Gastrocnemius medialis (tissue), 4 donors: ENCODE data around the gene EIF2B2.

Experiments
- POLR2A ChIP-seq, 2 donors: fragments of 450-650 bp; IDR thresholded peaks; one replicate each; pipeline ENCODE4 v1.6.1; 2017; ENCODE audit warnings: antibody characterized with exemption in 2 of 2, mild to moderate bottlenecking in 2 of 2, moderate library complexity in 2 of 2
- TF ChIP-seq, protein P1 (sequence below), 5 experiments: fragments of 450-650 bp in 3 of 5; fragments of 200-600 bp in 2 of 5; sonication (generic) in 2 of 5; IDR thresholded peaks in 4 of 5; conservative IDR thresholded peaks in 1 of 5; 1 replicate in 4 of 5; 2 replicates in 1 of 5; pipeline ENCODE4 v1.5.1; 2016 to 2019; ENCODE audit warnings: antibody characterized with exemption in 5 of 5, mild to moderate bottlenecking in 3 of 5, moderate library complexity in 3 of 5

DNA sequence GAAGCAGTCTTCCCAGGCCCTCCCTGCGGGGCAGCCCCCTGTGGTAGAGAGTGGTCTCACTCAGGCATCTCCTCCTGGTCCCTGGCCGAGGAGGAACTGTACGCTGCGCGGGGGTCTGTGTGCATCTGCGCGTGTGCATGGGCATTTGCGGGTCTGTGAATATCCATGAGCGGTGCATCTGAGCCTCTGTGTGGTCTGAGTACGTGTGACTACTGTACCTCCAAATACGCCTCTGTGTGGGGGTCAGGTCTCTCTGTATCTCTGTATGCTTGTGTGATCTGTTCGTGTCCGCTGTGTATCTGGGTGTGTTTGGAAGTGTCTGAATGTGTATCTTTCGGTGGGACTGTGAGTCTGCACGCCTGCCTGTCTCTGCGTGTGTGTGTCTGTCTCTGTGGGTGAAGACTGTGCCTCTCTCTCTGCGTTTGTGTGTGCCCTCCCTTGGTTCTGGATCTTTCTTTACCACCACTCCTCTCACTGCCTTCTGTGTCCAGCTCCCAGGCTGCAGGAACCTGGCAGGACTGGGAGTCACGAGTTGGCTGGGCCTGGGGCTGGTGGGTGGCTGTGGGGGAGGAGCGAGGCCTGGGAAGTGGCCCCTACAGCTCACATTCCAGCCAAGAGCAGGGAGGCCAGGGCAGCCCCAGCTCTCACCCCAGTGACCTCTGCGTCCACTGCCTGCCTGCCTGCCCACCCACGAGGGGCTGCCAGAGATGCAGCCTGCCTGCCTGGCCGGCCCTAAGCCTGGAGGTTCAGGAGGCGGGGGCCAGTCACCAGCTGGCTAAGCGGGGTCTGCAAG lies 46.2 kb upstream of the EIF2B2 start:
- TF ChIP-seq, protein P1, sequence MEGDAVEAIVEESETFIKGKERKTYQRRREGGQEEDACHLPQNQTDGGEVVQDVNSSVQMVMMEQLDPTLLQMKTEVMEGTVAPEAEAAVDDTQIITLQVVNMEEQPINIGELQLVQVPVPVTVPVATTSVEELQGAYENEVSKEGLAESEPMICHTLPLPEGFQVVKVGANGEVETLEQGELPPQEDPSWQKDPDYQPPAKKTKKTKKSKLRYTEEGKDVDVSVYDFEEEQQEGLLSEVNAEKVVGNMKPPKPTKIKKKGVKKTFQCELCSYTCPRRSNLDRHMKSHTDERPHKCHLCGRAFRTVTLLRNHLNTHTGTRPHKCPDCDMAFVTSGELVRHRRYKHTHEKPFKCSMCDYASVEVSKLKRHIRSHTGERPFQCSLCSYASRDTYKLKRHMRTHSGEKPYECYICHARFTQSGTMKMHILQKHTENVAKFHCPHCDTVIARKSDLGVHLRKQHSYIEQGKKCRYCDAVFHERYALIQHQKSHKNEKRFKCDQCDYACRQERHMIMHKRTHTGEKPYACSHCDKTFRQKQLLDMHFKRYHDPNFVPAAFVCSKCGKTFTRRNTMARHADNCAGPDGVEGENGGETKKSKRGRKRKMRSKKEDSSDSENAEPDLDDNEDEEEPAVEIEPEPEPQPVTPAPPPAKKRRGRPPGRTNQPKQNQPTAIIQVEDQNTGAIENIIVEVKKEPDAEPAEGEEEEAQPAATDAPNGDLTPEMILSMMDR (IDR thresholded peaks at IDR 0.05 in 4 of 5, conservative IDR thresholded peaks at IDR 0.05 in 1 of 5), result no peak
- TF ChIP-seq POLR2A (IDR thresholded peaks at IDR 0.05), result no peak
